B cell (primary cell): Measurements from ENCODE around the gene MAPK4. TPM values are rescaled to one million over a fixed set of nuclear protein-coding genes. Genes with fewer than 3 reads are reported as not detected.

Experiments
- ATAC-seq: fragments of 200-7000 bp; cut with Tn5 transposase; one replicate; pipeline ENCODE4 v1.10.0; 2021; ENCODE audit warnings: low read depth, mild to moderate bottlenecking, moderate number of reproducible peaks, moderate library complexity
- CTCF ChIA-PET: fragments of 350-600 bp; sonication (Branson Sonifier 250); formaldehyde crosslinking; loops from one replicate; lab custom pipeline; 2021; ENCODE audit warnings: antibody characterized with exemption, inconsistent platforms; lab: Charles Lee
- POLR2A ChIA-PET: fragments of 350-600 bp; sonication (Branson Sonifier 250); formaldehyde crosslinking; loops from one replicate; lab custom pipeline; 2021; ENCODE audit warnings: antibody characterized with exemption; lab: Charles Lee
- DNase-seq: peaks from one replicate; pipeline ENCODE4 v3.0.0; 2013
- H2AFZ ChIP-seq: 2 replicates; pipeline ENCODE4 v1.6.1; 2012; ENCODE audit warnings: mild to moderate bottlenecking, low read depth, low read length; ENCODE audit not compliant: insufficient read depth, poor library complexity, severe bottlenecking
- H3K27ac ChIP-seq, 2 donors: 1 replicate in 1 of 2; 2 replicates in 1 of 2; pipeline ENCODE4 v1.5.1; 2012 to 2013; ENCODE audit warnings: low read length in 2 of 2, mild to moderate bottlenecking in 2 of 2, moderate library complexity in 1 of 2
- H3K27me3 ChIP-seq, 4 experiments: fragments of 200-600 bp in 1 of 4; sonication (generic) in 1 of 4; replicated peaks in 1 of 4; 1 replicate in 2 of 4; 2 replicates in 2 of 4; pipeline versions ENCODE4 v1.6.1 to v1.7.0; 2013 to 2016; ENCODE audit warnings: low read length in 3 of 4, mild to moderate bottlenecking in 2 of 4, mixed read lengths in 1 of 4, moderate library complexity in 1 of 4; ENCODE audit not compliant: insufficient read depth in 4 of 4, control insufficient read depth in 3 of 4; ENCODE audit errors: control extremely low read depth in 1 of 4
- H3K36me3 ChIP-seq, 2 experiments: replicated peaks in 1 of 2; 1 replicate in 1 of 2; 2 replicates in 1 of 2; pipeline versions ENCODE4 v1.6.1 to v1.7.1; 2013; ENCODE audit warnings: low read length in 1 of 2; ENCODE audit not compliant: insufficient read depth in 2 of 2, control insufficient read depth in 1 of 2; ENCODE audit errors: control extremely low read depth in 1 of 2, extremely low read depth in 1 of 2
- H3K4me1 ChIP-seq, 2 donors: fragments of 200-600 bp in 1 of 2; sonication (generic) in 1 of 2; 1 replicate in 1 of 2; 2 replicates in 1 of 2; pipeline versions ENCODE4 v1.5.1 to v1.6.1; 2013 to 2017; ENCODE audit warnings: low read length in 2 of 2; ENCODE audit not compliant: control insufficient read depth in 2 of 2, insufficient read depth in 2 of 2
- H3K4me2 ChIP-seq: replicated peaks from 2 replicates; pipeline ENCODE3; 2012; ENCODE audit warnings: mild to moderate bottlenecking, low read depth, low read length; ENCODE audit not compliant: poor library complexity, severe bottlenecking
- H3K4me3 ChIP-seq, 5 experiments: fragments of 200-600 bp in 1 of 5; sonication (generic) in 1 of 5; 1 replicate in 3 of 5; 2 replicates in 2 of 5; pipeline versions ENCODE4 v1.5.1 to v1.7.0; 2011 to 2016; ENCODE audit warnings: low read length in 4 of 5, mild to moderate bottlenecking in 4 of 5, low read depth in 2 of 5, control low read depth in 1 of 5, moderate library complexity in 1 of 5; ENCODE audit not compliant: insufficient read depth in 1 of 5; ENCODE audit errors: control extremely low read depth in 1 of 5, extremely low read depth in 1 of 5
- H3K79me2 ChIP-seq: fragments of 200-600 bp; sonication (generic); one replicate; pipeline ENCODE4 v1.6.0; 2016; ENCODE audit warnings: low read length; ENCODE audit not compliant: control insufficient read depth, insufficient read depth
- H3K9ac ChIP-seq: fragments of 200-600 bp; sonication (generic); 2 replicates; pipeline ENCODE4 v1.6.1; 2017; ENCODE audit warnings: mild to moderate bottlenecking, low read length, moderate library complexity
- H3K9me3 ChIP-seq, 3 donors: one replicate each; pipeline versions ENCODE4 v1.6.1 to v1.7.1; 2013; ENCODE audit warnings: low read length in 2 of 3; ENCODE audit not compliant: control insufficient read depth in 2 of 3, insufficient read depth in 1 of 3; ENCODE audit errors: control extremely low read depth in 1 of 3
- H4K20me1 ChIP-seq: 2 replicates; pipeline ENCODE4 v1.6.0; 2012; ENCODE audit warnings: mild to moderate bottlenecking, low read length; ENCODE audit not compliant: insufficient read depth, control insufficient read depth, poor library complexity, severe bottlenecking
- H3K27ac Mint-ChIP-seq: one replicate; pipeline ENCODE4 v1.8.0; 2021; ENCODE audit warnings: mixed read lengths
- H3K27me3 Mint-ChIP-seq: one replicate; pipeline ENCODE4 v1.8.0; 2021; ENCODE audit warnings: mixed read lengths
- H3K4me1 Mint-ChIP-seq: one replicate; pipeline ENCODE4 v1.8.0; 2021; ENCODE audit warnings: mixed read lengths
- H3K4me3 Mint-ChIP-seq: one replicate; pipeline ENCODE4 v1.8.0; 2021; ENCODE audit warnings: mixed read lengths
- H3K9me3 Mint-ChIP-seq: one replicate; pipeline ENCODE4 v1.8.0; 2022; ENCODE audit warnings: mixed read lengths; ENCODE audit not compliant: insufficient read depth
- EZH2 ChIP-seq: IDR thresholded peaks from 2 replicates; pipeline ENCODE4 v1.6.1; 2012; ENCODE audit warnings: borderline replicate concordance, low read depth, mild to moderate bottlenecking, moderate library complexity, low read length; ENCODE audit not compliant: insufficient read depth, poor library complexity, severe bottlenecking
- WGBS: methylation state at CpG from one replicate; pipeline ENCODE4 v1.1.5; 2013; ENCODE audit warnings: missing lambda C conversion rate; ENCODE audit not compliant: insufficient coverage; 5-methylcytosine and 5-hydroxymethylcytosine counted together
- intact Hi-C: fragments of 100-400 bp; cut with micrococcal nuclease; formaldehyde crosslinking; loops from one replicate; pipeline ENCODE4 v1.10.0; 2022
- polyA plus RNA-seq: library from polyadenylated mRNA; depleted of rRNA; stranded (reverse); fragments of >200 nt; gene quantifications from 2 replicates; pipeline ENCODE4 v1.2.3, GENCODE V29; 2012
- total RNA-seq, 2 donors: library from RNA; stranded (reverse); fragments of 120-200 nt in 1 of 2; gene quantifications; 1 replicate in 1 of 2; 2 replicates in 1 of 2; pipeline versions ENCODE4 v1.2.3 to v1.2.4, GENCODE V29; 2013 to 2022
- TF ChIP-seq, protein P1 (sequence below): fragments of 200-600 bp; IDR thresholded peaks from one replicate; pipeline ENCODE4 v1.8.0; 2022; ENCODE audit warnings: antibody characterized with exemption, mild to moderate bottlenecking

Gene MAPK4
- total and polyA plus RNA-seq, 2 donors (not counting 1 experiment from before 2014, with no cell fraction given) = not detected

DNA sequence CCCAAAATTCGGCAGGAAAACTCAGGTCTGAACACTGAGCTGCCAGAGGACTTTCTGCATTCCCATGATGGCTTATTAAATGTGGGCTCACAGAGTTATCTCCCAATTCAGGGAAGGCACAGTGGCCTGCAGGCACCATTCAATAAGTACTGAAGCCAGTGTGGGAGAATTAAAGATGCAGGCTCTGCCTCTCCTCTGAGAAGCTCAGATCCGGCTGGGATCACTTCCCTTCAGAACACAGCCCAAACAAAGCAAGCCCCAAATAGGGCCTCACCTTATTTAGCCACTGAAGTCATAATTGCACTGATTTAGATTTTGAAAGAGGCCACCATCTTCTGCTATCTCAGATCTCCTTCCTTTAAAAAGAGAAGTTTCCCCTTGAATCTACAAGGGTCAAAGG is 94.3 kb downstream of the MAPK4 start:
- Mint-ChIP-seq H3K9me3 (no peaks in the 10 kb centered on the region), H3K4me3 (no peak overlapping the region), H3K27me3 (peaks cover 3% of the 10 kb centered on the region), H3K27ac (no peak overlapping the region), H3K4me1 (no peaks in the 10 kb centered on the region)
- Histone ChIP-seq H3K4me1 (no peaks in the 10 kb centered on the region), H3K36me3 (no peaks in the 10 kb centered on the region), H3K27ac (no peak overlapping the region), H3K27me3 (no peaks in the 10 kb centered on the region), H3K9me3 (no peaks in the 10 kb centered on the region), H3K9ac (no peak overlapping the region), H3K4me3 (no peak overlapping the region), H2AFZ (no peak overlapping the region), H3K4me2 (no peak overlapping the region), H3K79me2 (no peaks in the 10 kb centered on the region), H4K20me1 (no peaks in the 10 kb centered on the region)
- WGBS = 92% methylated on average over 2 of the region's 2 CpGs
- CTCF ChIA-PET = no interaction called here
- no peak for TF ChIP-seq EZH2
- TF ChIP-seq, protein P1, sequence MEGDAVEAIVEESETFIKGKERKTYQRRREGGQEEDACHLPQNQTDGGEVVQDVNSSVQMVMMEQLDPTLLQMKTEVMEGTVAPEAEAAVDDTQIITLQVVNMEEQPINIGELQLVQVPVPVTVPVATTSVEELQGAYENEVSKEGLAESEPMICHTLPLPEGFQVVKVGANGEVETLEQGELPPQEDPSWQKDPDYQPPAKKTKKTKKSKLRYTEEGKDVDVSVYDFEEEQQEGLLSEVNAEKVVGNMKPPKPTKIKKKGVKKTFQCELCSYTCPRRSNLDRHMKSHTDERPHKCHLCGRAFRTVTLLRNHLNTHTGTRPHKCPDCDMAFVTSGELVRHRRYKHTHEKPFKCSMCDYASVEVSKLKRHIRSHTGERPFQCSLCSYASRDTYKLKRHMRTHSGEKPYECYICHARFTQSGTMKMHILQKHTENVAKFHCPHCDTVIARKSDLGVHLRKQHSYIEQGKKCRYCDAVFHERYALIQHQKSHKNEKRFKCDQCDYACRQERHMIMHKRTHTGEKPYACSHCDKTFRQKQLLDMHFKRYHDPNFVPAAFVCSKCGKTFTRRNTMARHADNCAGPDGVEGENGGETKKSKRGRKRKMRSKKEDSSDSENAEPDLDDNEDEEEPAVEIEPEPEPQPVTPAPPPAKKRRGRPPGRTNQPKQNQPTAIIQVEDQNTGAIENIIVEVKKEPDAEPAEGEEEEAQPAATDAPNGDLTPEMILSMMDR = no peak
- no peak for DNase-seq
- POLR2A ChIA-PET = no interaction called here
- intact Hi-C loops = no loop called here
- ATAC-seq = no peak

DNA sequence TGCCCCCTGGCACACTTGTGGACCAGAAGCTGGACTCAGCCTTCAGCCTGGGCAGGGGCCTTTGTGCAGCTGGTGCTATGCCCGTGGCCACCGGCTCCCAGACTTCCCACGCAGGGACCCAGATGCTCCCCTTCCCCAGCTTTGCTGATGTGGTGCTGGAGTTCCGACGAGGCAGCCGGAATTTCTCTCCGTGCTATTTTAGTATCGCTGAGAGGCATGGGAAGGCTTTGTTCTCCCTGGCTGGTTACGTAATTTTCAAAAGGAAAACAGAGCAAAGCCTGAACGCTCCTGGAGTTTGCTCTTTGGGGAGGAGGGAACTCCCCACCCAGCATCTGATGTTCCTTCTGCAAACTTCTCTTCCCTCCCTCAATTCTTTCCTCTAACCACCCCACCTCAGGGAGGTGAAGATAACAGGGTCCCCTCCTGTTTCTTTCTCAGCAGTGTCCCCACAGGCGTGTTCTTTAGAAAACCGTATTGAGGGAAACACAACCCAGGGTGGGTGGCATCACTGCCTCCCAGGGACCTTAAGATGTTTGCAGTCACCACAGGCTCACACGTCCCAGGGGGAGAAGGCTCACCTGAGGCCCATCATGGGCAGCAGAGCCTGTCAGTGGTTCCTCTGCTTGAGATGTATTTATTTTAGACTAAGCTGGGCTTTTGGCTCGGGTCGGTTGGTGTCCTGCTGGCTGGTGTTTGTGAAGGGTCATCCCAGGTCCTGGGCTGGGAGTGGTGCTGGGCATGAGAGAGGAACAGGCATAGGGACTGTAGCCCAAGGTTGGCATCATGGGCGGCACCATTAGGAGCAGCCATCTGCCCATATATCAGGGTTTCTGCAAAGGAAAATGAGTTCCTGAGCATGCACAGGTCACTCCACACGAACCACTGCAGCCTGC is 95.0 kb downstream of the MAPK4 start:
- Mint-ChIP-seq H3K4me3 (no peak overlapping the region), H3K9me3 (no peaks in the 10 kb centered on the region), H3K27ac (no peak overlapping the region), H3K4me1 (no peaks in the 10 kb centered on the region), H3K27me3 (peaks cover 3% of the 10 kb centered on the region)
- no peak overlapping the region for H3K4me2 ChIP-seq
- intact Hi-C loops = no loop called here
- no peak overlapping the region for H3K9ac ChIP-seq
- no peaks in the 10 kb centered on the region for H3K4me1 ChIP-seq
- no peaks in the 10 kb centered on the region for H3K36me3 ChIP-seq
- no peaks in the 10 kb centered on the region for H4K20me1 ChIP-seq
- CTCF ChIA-PET = no interaction called here
- H3K27ac ChIP-seq = no peak overlapping the region
- no peaks in the 10 kb centered on the region for H3K27me3 ChIP-seq
- TF ChIP-seq, protein P1 = no peak
- no peak for TF ChIP-seq EZH2
- no peaks in the 10 kb centered on the region for H3K9me3 ChIP-seq
- ATAC-seq = no peak
- WGBS = 89% methylated on average over 11 of the region's 17 CpGs
- DNase-seq = no peak
- POLR2A ChIA-PET = no interaction called here
- H2AFZ ChIP-seq = no peak overlapping the region
- no peak overlapping the region for H3K4me3 ChIP-seq
- H3K79me2 ChIP-seq = no peaks in the 10 kb centered on the region
